Measurements from ENCODE around the gene KDM4C.

DNA sequence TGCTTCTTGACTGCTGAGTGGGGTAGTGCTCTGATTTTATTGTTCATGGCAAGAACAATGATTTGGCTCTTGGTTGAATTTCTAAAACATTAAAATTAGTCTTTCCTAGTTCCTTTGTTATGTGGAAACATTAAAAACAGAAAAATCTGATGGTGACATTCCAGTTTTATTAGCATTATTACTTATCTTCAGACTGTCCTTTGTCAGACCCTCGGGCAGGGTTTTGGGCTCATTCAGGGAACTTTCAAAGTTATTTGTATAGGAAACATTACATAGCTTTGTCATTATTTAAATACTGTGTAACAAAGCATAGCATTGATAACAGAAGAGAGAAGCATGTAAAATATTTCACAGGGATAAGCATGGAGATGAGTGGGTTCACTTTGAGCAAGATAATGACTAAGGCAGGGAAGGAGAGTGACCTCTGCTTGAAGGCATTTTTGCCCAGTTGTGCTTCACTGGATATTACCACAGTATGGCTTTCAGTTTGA is 119.9 kb downstream of the KDM4C start:
- TF ChIP-seq, protein P1, sequence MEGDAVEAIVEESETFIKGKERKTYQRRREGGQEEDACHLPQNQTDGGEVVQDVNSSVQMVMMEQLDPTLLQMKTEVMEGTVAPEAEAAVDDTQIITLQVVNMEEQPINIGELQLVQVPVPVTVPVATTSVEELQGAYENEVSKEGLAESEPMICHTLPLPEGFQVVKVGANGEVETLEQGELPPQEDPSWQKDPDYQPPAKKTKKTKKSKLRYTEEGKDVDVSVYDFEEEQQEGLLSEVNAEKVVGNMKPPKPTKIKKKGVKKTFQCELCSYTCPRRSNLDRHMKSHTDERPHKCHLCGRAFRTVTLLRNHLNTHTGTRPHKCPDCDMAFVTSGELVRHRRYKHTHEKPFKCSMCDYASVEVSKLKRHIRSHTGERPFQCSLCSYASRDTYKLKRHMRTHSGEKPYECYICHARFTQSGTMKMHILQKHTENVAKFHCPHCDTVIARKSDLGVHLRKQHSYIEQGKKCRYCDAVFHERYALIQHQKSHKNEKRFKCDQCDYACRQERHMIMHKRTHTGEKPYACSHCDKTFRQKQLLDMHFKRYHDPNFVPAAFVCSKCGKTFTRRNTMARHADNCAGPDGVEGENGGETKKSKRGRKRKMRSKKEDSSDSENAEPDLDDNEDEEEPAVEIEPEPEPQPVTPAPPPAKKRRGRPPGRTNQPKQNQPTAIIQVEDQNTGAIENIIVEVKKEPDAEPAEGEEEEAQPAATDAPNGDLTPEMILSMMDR (IDR thresholded peaks at IDR 0.05), result no peak
- no peak for TF ChIP-seq POLR2A (IDR thresholded peaks at IDR 0.05)

Measured in thyroid gland (tissue), 4 donors.